HEK293T (cell line): ENCODE measurements around the gene ADAMTS9.

ENCODE experiments used
- CTCF ChIA-PET: fragments of 350-600 bp; formaldehyde crosslinking; extraction: SDS; loops from one replicate; lab custom pipeline; 2021; ENCODE audit warnings: antibody characterized with exemption, inconsistent platforms; lab: Yijun Ruan, JAX
- POLR2A ChIA-PET: fragments of 350-600 bp; formaldehyde crosslinking; extraction: SDS; loops from one replicate; lab custom pipeline; 2020; ENCODE audit warnings: antibody characterized with exemption, inconsistent platforms; lab: Yijun Ruan, JAX
- DNase-seq: peaks from one replicate; pipeline ENCODE4 v3.0.0; 2012; ENCODE audit warnings: mixed read lengths; ENCODE audit errors: extremely low spot score
- ARNT ChIP-seq: fragments of 450-650 bp; IDR thresholded peaks from 2 replicates; pipeline ENCODE4 v1.6.1; 2017; ENCODE audit warnings: mild to moderate bottlenecking
- BHLHE40 ChIP-seq: fragments of 450-650 bp; IDR thresholded peaks from 2 replicates; pipeline ENCODE4 v1.6.1; 2016; ENCODE audit warnings: mild to moderate bottlenecking, moderate library complexity, borderline replicate concordance
- CTBP1 ChIP-seq: fragments of 450-650 bp; IDR thresholded peaks from 2 replicates; pipeline ENCODE4 v1.6.1; 2016; ENCODE audit warnings: borderline replicate concordance
- ELF4 ChIP-seq: fragments of 450-650 bp; IDR thresholded peaks from 2 replicates; pipeline ENCODE4 v1.6.1; 2017; ENCODE audit warnings: antibody characterized with exemption
- FOXA1 ChIP-seq: fragments of 450-650 bp; IDR thresholded peaks from 2 replicates; pipeline ENCODE4 v1.6.1; 2016; ENCODE audit warnings: mild to moderate bottlenecking
- FOXK2 ChIP-seq: fragments of 450-650 bp; IDR thresholded peaks from 2 replicates; pipeline ENCODE4 v1.6.1; 2016; ENCODE audit warnings: mild to moderate bottlenecking
- FOXM1 ChIP-seq: fragments of 450-650 bp; IDR thresholded peaks from 2 replicates; pipeline ENCODE4 v1.6.1; 2017; ENCODE audit warnings: mild to moderate bottlenecking, borderline replicate concordance
- HDGF ChIP-seq: fragments of 450-650 bp; IDR thresholded peaks from 2 replicates; pipeline ENCODE4 v1.6.1; 2017; ENCODE audit warnings: antibody characterized with exemption, borderline replicate concordance
- L3MBTL2 ChIP-seq: fragments of 450-650 bp; conservative IDR thresholded peaks from 2 replicates; pipeline ENCODE4 v1.6.1; 2016; ENCODE audit warnings: mild to moderate bottlenecking
- LEF1 ChIP-seq: fragments of 450-650 bp; IDR thresholded peaks from 2 replicates; pipeline ENCODE4 v1.6.1; 2017; ENCODE audit warnings: mild to moderate bottlenecking, borderline replicate concordance
- NFRKB ChIP-seq: fragments of 450-650 bp; IDR thresholded peaks from 2 replicates; pipeline ENCODE4 v1.6.1; 2016; ENCODE audit warnings: mild to moderate bottlenecking, moderate library complexity
- SP1 ChIP-seq: fragments of 450-650 bp; IDR thresholded peaks from 2 replicates; pipeline ENCODE4 v1.6.1; 2017
- SUZ12 ChIP-seq: fragments of 450-650 bp; IDR thresholded peaks from 2 replicates; pipeline ENCODE4 v1.6.1; 2016; ENCODE audit warnings: mild to moderate bottlenecking
- TARDBP ChIP-seq: fragments of 450-650 bp; IDR thresholded peaks from 2 replicates; pipeline ENCODE4 v1.6.1; 2016
- ZNF384 ChIP-seq: fragments of 450-650 bp; IDR thresholded peaks from 2 replicates; pipeline ENCODE4 v1.6.1; 2016
- TF ChIP-seq, protein P1 (sequence below): fragments of 450-650 bp; IDR thresholded peaks from 2 replicates; pipeline ENCODE4 v1.6.1; 2016

The ADAMTS9 gene

DNA sequence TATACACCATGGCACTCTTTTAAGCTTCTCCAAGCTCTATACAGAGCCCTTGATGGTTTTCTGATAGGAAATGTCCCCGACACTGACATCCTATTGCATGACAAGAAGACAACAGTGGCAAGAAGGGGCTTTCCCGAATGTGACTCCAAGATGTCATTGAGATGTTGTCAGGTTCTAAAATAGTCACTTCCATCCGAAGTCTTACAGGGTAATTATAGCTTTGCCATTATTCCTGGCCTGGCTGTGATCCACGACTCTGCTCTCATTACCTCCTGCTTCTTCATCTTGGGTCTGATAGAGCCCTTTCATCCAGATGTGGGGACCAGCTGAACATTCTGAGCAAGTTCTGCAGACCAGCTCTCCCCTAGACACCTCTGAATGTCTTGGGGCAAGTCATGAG lies 40.6 kb upstream of the ADAMTS9 start:
- DNase-seq = no peak
- ChIA-PET POLR2A (no interaction called here), CTCF (no interaction called here)
- no peak for TF ChIP-seq FOXA1
- no peak for TF ChIP-seq NFRKB
- TF ChIP-seq LEF1 = no peak
- no peak for TF ChIP-seq L3MBTL2
- TF ChIP-seq CTBP1 = no peak
- no peak for TF ChIP-seq TARDBP
- no peak for TF ChIP-seq FOXK2
- TF ChIP-seq, protein P1, sequence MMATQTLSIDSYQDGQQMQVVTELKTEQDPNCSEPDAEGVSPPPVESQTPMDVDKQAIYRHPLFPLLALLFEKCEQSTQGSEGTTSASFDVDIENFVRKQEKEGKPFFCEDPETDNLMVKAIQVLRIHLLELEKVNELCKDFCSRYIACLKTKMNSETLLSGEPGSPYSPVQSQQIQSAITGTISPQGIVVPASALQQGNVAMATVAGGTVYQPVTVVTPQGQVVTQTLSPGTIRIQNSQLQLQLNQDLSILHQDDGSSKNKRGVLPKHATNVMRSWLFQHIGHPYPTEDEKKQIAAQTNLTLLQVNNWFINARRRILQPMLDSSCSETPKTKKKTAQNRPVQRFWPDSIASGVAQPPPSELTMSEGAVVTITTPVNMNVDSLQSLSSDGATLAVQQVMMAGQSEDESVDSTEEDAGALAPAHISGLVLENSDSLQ = no peak
- TF ChIP-seq SUZ12 = no peak
- no peak for TF ChIP-seq ARNT
- TF ChIP-seq BHLHE40 = no peak

DNA sequence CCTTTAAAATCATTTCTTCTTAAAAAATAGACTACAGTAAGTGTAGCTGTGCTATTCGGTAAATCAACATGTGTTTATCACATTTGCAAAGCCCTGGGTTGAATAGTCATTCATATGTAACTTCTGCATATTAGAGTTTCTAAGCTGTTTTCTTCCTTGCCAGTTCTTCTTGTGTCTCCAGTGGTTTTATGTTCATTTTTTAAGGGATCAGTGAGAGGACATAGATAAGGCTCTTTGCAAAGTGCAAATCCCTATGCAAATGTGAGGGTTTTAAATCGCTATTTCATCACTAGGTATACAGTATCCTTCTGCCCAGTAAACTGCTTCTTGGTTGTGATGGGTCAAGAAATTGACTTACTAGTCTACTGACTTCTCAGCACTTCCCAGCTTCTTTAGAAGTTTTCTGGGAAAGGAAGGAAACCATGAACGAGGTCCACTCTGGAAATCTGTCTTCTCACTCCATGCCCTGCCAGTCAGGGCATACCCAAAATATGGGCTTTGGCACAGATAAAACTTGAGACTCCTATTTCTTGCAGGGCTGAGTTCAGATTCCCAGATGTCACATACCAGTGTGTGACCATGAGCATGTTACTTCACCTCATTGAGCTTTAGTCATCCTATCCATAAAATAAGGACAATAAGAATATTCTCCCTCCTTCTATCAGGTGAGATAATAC lies 38.8 kb upstream of the ADAMTS9 start:
- ChIA-PET CTCF (no interaction called here), POLR2A (no interaction called here)
- no peak for DNase-seq
- TF ChIP-seq LEF1 (no peak), ARNT (no peak), NFRKB (no peak), L3MBTL2 (no peak)

GRCh38 chr3:64718976-64719375 lies 31.2 kb upstream of the ADAMTS9 start:
- POLR2A ChIA-PET = no interaction called here
- TF ChIP-seq SP1 = no peak
- TF ChIP-seq ZNF384 = no peak
- TF ChIP-seq L3MBTL2 = no peak
- no peak for TF ChIP-seq NFRKB
- TF ChIP-seq FOXK2 = no peak
- no peak for TF ChIP-seq FOXA1
- TF ChIP-seq LEF1 = no peak
- no peak for TF ChIP-seq ELF4
- TF ChIP-seq, protein P1 = no peak
- no peak for TF ChIP-seq HDGF
- TF ChIP-seq TARDBP = no peak
- no peak for TF ChIP-seq CTBP1
- TF ChIP-seq BHLHE40 = no peak
- TF ChIP-seq FOXM1 = no peak
- no peak for TF ChIP-seq ARNT
- no peak for TF ChIP-seq SUZ12
- CTCF ChIA-PET = no interaction called here
- no peak for DNase-seq

DNA sequence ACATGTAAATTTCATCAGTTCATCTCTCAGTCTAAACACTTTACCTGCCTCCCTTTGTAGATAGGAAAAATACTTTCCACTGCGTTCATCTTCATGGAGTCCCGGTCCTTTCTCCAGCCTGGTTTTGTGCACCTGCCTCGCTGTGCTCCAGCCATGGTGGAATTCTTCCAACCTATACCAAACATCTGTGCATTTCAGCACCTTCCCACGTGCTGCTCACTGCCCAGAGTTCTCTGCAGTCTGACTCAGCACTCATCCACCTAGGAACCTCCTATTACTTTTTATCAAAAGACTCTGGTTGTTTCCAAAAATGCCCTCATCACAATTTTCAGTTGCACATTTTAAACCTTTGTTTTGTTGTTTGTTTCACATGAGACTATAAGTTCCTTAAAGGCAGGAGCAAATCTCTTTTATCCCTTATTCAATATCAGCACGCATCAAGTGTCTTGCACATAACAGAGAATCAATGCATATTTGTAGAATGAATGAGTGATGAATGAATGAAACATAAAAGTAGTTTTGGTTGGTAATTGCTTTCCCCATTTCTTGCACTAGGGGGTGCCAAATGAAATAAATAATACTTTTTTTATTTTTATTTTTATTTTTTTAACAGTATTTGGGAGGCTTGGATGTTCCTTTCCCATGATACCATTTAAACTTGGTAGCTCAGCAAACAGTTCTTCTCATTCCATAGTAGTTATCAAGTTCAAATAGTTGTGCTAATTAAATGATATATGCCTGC lies 30.2 kb upstream of the ADAMTS9 start:
- no peak for TF ChIP-seq FOXK2
- no peak for TF ChIP-seq FOXA1
- TF ChIP-seq, protein P1 = no peak
- TF ChIP-seq LEF1 = no peak
- no peak for TF ChIP-seq SUZ12
- TF ChIP-seq L3MBTL2 = no peak
- TF ChIP-seq ZNF384 = no peak
- TF ChIP-seq NFRKB = no peak
- TF ChIP-seq ARNT = no peak
- TF ChIP-seq FOXM1 = no peak
- TF ChIP-seq BHLHE40 = no peak
- TF ChIP-seq TARDBP = no peak
- no peak for TF ChIP-seq HDGF
- no peak for TF ChIP-seq ELF4
- no peak for TF ChIP-seq SP1
- TF ChIP-seq CTBP1 = no peak
- DNase-seq = no peak
- ChIA-PET POLR2A (no interaction called here), CTCF (no interaction called here)

- no peak for TF ChIP-seq BHLHE40
- TF ChIP-seq NFRKB = no peak
- no peak for TF ChIP-seq ELF4
- TF ChIP-seq ZNF384 = no peak
- TF ChIP-seq SP1 = no peak
- no peak for TF ChIP-seq LEF1
- TF ChIP-seq FOXM1 = no peak
- no peak for TF ChIP-seq TARDBP
- no peak for TF ChIP-seq HDGF
- TF ChIP-seq L3MBTL2 = no peak
- no peak for TF ChIP-seq CTBP1
- no peak for TF ChIP-seq FOXK2
- no peak for TF ChIP-seq ARNT
- no peak for TF ChIP-seq SUZ12
- TF ChIP-seq, protein P1 = no peak
- no peak for TF ChIP-seq FOXA1
- ChIA-PET POLR2A (no interaction called here), CTCF (no interaction called here)
- DNase-seq = no peak
These were observed 29.6 kb upstream of the ADAMTS9 start for GRCh38 chr3:64717411-64717810.
